Measurements from ENCODE around the gene MLN.

- no peak for TF ChIP-seq TAF1 (IDR thresholded peaks at IDR 0.05; ENCODE audit: borderline replicate concordance, low read depth, low read length)
- TF ChIP-seq POLR2AphosphoS5 (IDR thresholded peaks at IDR 0.05; ENCODE audit: low read depth, low read length) = no peak
Measured at GRCh38 chr6:33828452-33828763, 24.6 kb upstream of the MLN start.
